Mucosa of descending colon (tissue), 3 donors: ENCODE measurements around the gene IKBKE. TPM values are rescaled to one million over a fixed set of nuclear protein-coding genes. Genes with fewer than 3 reads are reported as not detected.

Experiments used
- ATAC-seq: fragments of 200-7000 bp; cut with Tn5 transposase; one replicate; pipeline ENCODE4 v1.9.1; 2020; ENCODE audit warnings: mild to moderate bottlenecking, moderate library complexity
- DNase-seq, 3 donors: peaks; one replicate each; pipeline ENCODE4 v3.0.0-alpha.2; 2020
- H3K36me3 ChIP-seq: fragments of 200-600 bp; one replicate; pipeline ENCODE4 v1.8.0; 2021; ENCODE audit warnings: low read depth, mild to moderate bottlenecking
- H3K4me1 ChIP-seq: fragments of 200-600 bp; one replicate; pipeline ENCODE4 v1.8.0; 2021; ENCODE audit warnings: low read depth, mild to moderate bottlenecking
- H3K4me3 ChIP-seq: fragments of 200-600 bp; one replicate; pipeline ENCODE4 v1.8.0; 2021; ENCODE audit warnings: mild to moderate bottlenecking
- H3K9me3 ChIP-seq: fragments of 200-600 bp; one replicate; pipeline ENCODE4 v1.8.0; 2021; ENCODE audit warnings: mild to moderate bottlenecking
- intact Hi-C, 2 donors: fragments of 100-400 bp; cut with DNase I in 1 of 2; cut with micrococcal nuclease in 1 of 2; formaldehyde crosslinking; loops; one replicate each; pipeline versions ENCODE4 v1.11.0 to v1.11.1; 2022; cut with DNase I, micrococcal nuclease
- total RNA-seq, 3 donors: library from RNA; stranded (reverse); fragmentation: NEBNext Ultra II Directional in 2 of 3; extraction: Animal tissue kit (Norgen Biotek cat#: 25700) in 2 of 3; gene quantifications; one replicate each; pipeline versions ENCODE4 v1.2.1 to v1.2.4, GENCODE V29; 2021 to 2023
- TF ChIP-seq, protein P1 (sequence below): fragments of 200-600 bp; IDR thresholded peaks from one replicate; pipeline ENCODE4 v1.8.0; 2022; ENCODE audit warnings: antibody characterized with exemption, mild to moderate bottlenecking
- donor health status: DM: no; HTN: no; CAD: no; lungs with moderate emphysema.
- donor health status: DM: no; HTN: no; CAD: no.
- donor health status: DM: no; HTN: yes; CAD: no.

The IKBKE gene
- total RNA-seq, 3 donors from 2014 or later: 9.7 to 24.7 (median 16.4) TPM

DNA sequence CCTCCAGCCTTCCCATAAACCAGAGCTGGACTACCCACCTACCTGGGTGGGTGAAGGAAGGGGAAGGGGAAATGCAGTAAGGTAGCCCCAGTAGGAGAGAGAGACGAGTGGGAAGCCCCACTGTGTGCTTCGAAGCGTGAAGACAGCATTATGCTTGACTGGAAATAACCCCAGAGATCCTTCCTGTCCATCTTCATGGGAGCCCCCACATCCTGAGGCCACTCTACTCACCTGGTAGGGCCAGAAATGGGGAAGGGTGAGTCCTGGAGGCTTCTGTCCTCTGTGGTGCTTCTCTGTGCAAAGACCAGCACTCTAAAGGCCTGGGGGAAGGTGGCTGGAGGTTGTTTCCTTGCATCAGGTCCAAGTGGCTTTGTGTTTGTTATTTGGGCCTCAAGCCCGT lies 27.1 kb downstream of the IKBKE start:
- ATAC-seq: no peak
- TF ChIP-seq, protein P1, sequence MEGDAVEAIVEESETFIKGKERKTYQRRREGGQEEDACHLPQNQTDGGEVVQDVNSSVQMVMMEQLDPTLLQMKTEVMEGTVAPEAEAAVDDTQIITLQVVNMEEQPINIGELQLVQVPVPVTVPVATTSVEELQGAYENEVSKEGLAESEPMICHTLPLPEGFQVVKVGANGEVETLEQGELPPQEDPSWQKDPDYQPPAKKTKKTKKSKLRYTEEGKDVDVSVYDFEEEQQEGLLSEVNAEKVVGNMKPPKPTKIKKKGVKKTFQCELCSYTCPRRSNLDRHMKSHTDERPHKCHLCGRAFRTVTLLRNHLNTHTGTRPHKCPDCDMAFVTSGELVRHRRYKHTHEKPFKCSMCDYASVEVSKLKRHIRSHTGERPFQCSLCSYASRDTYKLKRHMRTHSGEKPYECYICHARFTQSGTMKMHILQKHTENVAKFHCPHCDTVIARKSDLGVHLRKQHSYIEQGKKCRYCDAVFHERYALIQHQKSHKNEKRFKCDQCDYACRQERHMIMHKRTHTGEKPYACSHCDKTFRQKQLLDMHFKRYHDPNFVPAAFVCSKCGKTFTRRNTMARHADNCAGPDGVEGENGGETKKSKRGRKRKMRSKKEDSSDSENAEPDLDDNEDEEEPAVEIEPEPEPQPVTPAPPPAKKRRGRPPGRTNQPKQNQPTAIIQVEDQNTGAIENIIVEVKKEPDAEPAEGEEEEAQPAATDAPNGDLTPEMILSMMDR: no peak
- peak in 1 of 3 donors; percentile 12 for DNase-seq
- intact Hi-C loops: no loop called here
- peaks cover 3% of the 10 kb centered on the region for H3K4me1 ChIP-seq
- H3K36me3 ChIP-seq: no peaks in the 10 kb centered on the region
- no peaks in the 10 kb centered on the region for H3K9me3 ChIP-seq
- H3K4me3 ChIP-seq: no peak overlapping the region

DNA sequence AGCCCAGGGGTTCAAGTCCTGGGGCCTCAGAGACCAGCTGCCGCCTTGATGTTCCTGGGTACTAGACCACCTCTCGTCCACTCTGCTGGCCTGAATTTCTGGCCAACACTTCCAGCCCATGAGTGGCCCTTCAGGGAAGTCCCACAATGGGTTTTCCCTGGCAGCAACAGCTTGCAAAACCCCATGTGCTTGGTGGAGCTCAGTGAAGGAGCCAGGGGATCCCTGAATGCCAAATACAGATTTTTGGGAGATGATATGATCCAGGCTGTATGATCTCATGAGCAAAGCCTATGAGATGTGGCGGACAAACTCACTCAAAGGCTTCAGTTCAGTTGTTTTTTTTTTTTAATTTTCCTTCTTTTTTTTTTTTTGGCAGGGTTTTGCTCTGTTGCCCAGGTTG lies 27.5 kb downstream of the IKBKE start:
- H3K9me3 ChIP-seq: no peaks in the 10 kb centered on the region
- H3K4me3 ChIP-seq: no peak overlapping the region
- intact Hi-C loops: no loop called here
- TF ChIP-seq, protein P1: no peak
- H3K4me1 ChIP-seq: peaks cover 3% of the 10 kb centered on the region
- DNase-seq: no peak
- H3K36me3 ChIP-seq: no peaks in the 10 kb centered on the region
- no peak for ATAC-seq

DNA sequence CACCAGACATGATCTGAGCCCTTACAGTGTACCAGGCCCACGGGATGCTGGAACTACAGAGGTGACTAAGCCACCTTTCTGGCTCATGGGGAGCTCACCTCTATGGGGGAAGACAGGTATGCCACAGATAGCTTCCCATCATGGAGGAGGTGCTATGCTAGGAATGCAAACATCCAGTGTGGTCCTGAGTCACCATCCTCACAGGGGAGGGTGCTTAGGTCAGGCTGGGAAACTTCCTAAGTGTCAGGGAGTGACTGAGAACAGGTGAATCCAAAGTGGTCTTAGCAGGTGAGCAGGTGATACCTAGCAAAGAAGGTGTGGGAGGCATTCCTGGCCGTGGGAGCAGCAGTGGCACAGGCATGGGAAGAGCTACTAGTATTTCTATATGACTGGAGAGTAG lies 28.4 kb downstream of the IKBKE start:
- peaks cover 3% of the 10 kb centered on the region for H3K4me1 ChIP-seq
- intact Hi-C loops: no loop called here
- no peaks in the 10 kb centered on the region for H3K9me3 ChIP-seq
- ATAC-seq (no peak), DNase-seq (no peak)
- TF ChIP-seq, protein P1: no peak
- H3K4me3 ChIP-seq: no peak overlapping the region
- no peaks in the 10 kb centered on the region for H3K36me3 ChIP-seq

DNA sequence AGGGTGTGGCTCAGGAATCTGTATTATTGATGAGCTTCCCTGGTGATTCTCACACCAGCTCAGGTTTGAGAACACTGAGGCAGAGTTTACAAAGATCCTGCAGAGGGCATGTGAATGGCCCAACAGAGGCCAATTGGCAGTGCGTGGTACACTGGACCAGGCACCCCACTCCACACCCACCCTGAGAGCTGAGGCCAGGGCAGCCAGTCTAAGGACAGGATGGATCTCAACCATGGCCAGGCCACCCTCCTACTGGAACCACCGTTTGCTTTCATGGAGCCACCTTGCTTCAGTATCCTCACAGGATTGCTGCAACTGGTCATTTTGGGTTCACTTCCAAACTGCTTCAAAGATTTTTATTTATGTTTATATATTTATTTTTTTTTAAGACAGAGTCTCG lies 29.8 kb downstream of the IKBKE start:
- no peaks in the 10 kb centered on the region for H3K36me3 ChIP-seq
- ATAC-seq (no peak), DNase-seq (peak in 1 of 3 donors; percentile 6)
- H3K4me1 ChIP-seq: peaks cover 3% of the 10 kb centered on the region
- intact Hi-C loops: no loop called here
- no peak overlapping the region for H3K4me3 ChIP-seq
- TF ChIP-seq, protein P1: no peak
- H3K9me3 ChIP-seq: no peaks in the 10 kb centered on the region

DNA sequence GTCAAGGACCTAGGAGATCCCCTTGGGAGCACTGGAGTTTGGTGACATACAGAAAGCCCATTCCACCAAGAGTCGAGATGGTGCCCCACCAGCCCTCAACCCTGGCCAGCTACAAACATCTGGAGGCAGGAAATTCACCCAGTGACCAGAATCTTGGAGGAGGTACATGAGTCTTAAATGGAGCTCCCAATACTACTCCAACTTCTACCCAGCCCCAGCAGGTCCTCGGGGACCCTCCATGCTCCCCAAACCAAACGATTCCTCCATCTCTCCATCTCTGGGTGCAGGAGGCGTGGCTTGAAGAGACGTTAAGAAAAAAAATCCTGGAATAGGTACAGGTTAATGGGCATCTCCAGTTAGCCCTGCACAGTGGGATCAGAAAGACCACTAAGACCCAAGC lies 31.6 kb downstream of the IKBKE start:
- Histone ChIP-seq H3K9me3 (no peaks in the 10 kb centered on the region), H3K4me3 (no peak overlapping the region), H3K36me3 (no peaks in the 10 kb centered on the region), H3K4me1 (no peaks in the 10 kb centered on the region)
- DNase-seq (peak in 1 of 3 donors; percentile 7), ATAC-seq (no peak)
- TF ChIP-seq, protein P1: no peak
- intact Hi-C loops: no loop called here

DNA sequence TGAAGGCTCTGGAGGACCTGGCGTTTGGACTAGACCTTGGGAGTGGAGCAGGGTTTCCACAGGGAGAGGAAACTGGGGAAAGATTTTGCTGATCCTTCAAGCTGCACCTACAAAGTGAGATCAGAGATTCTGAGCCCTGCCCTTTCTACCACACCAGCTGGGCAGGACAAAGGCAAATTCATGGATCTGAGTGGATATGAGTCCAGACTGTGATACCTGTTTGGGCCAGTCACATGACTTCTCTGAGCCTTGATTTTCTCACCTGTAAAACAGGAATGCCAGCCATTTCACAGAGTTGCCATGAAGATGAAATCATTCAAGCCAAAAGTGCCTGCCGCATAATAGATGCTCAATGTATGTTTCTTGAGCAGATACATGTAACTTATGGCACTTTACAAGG lies 32.1 kb downstream of the IKBKE start:
- Histone ChIP-seq H3K36me3 (no peaks in the 10 kb centered on the region), H3K9me3 (no peaks in the 10 kb centered on the region), H3K4me1 (no peaks in the 10 kb centered on the region), H3K4me3 (no peak overlapping the region)
- TF ChIP-seq, protein P1: no peak
- intact Hi-C loops: no loop called here
- ATAC-seq: no peak
- DNase-seq: no peak
